IPS-15b (cell line): ENCODE measurements around the gene SMIM24.

Source experiments
- H3K27me3 ChIP-seq: one replicate; pipeline ENCODE4 v1.6.1; 2013; ENCODE audit warnings: low read length; ENCODE audit not compliant: control insufficient read depth, insufficient read depth
- H3K36me3 ChIP-seq: one replicate; pipeline ENCODE4 v1.6.1; 2013; ENCODE audit warnings: low read length; ENCODE audit not compliant: control insufficient read depth, insufficient read depth
- H3K4me1 ChIP-seq: one replicate; pipeline ENCODE4 v1.6.1; 2013; ENCODE audit warnings: mild to moderate bottlenecking, low read length; ENCODE audit not compliant: control insufficient read depth, insufficient read depth
- H3K4me3 ChIP-seq: one replicate; pipeline ENCODE4 v1.5.1; 2013; ENCODE audit warnings: low read depth, low read length
- H3K9ac ChIP-seq: one replicate; pipeline ENCODE4 v1.6.1; 2013; ENCODE audit warnings: low read depth, mild to moderate bottlenecking, low read length
- H3K9me3 ChIP-seq: one replicate; pipeline ENCODE4 v1.6.1; 2013; ENCODE audit warnings: mild to moderate bottlenecking, low read length; ENCODE audit not compliant: control insufficient read depth, insufficient read depth

The SMIM24 gene

GRCh38 chr19:3493651-3494050 is 13.3 kb upstream of the SMIM24 start:
- Histone ChIP-seq H3K36me3 (peaks cover 35% of the 10 kb centered on the region), H3K4me3 (no peak overlapping the region), H3K4me1 (no peaks in the 10 kb centered on the region)

GRCh38 chr19:3492919-3493318 is 12.6 kb upstream of the SMIM24 start:
- H3K9ac ChIP-seq: no peak overlapping the region
- H3K27me3 ChIP-seq: no peaks in the 10 kb centered on the region
- H3K4me1 ChIP-seq: no peaks in the 10 kb centered on the region
- no peak overlapping the region for H3K4me3 ChIP-seq
- peaks cover 34% of the 10 kb centered on the region for H3K36me3 ChIP-seq
- H3K9me3 ChIP-seq: no peaks in the 10 kb centered on the region

More at GRCh38 chr19:3493651-3494050, 13.3 kb upstream of the SMIM24 start:
- Histone ChIP-seq H3K9me3 (no peaks in the 10 kb centered on the region), H3K27me3 (no peaks in the 10 kb centered on the region), H3K9ac (no peak overlapping the region)

GRCh38 chr19:3492131-3492839 is 12.0 kb upstream of the SMIM24 start:
- no peaks in the 10 kb centered on the region for H3K9me3 ChIP-seq
- H3K4me3 ChIP-seq: no peak overlapping the region
- H3K36me3 ChIP-seq: peaks cover 32% of the 10 kb centered on the region
- H3K9ac ChIP-seq: no peak overlapping the region
- no peaks in the 10 kb centered on the region for H3K27me3 ChIP-seq
- H3K4me1 ChIP-seq: no peaks in the 10 kb centered on the region

- Histone ChIP-seq H3K9ac (no peak overlapping the region), H3K4me1 (no peaks in the 10 kb centered on the region), H3K4me3 (no peak overlapping the region), H3K9me3 (no peaks in the 10 kb centered on the region), H3K36me3 (peaks cover 28% of the 10 kb centered on the region), H3K27me3 (no peaks in the 10 kb centered on the region)
Observed at GRCh38 chr19:3491396-3492119, 11.2 kb upstream of the SMIM24 start.

- H3K27me3 ChIP-seq: peaks cover 2% of the 10 kb centered on the region
- no peaks in the 10 kb centered on the region for H3K36me3 ChIP-seq
- no peak within 1 kb of the TSS for H3K9ac ChIP-seq
- no peaks in the 10 kb centered on the region for H3K9me3 ChIP-seq
- H3K4me3 ChIP-seq: no peak within 1 kb of the TSS
- peaks cover 2% of the 10 kb centered on the region for H3K4me1 ChIP-seq
Observed at GRCh38 chr19:3483226-3483628, 2.9 kb upstream of the SMIM24 start, which contains the start of gene SMIM44. SMIM44 (minus strand) TSS chr19:3483441; CDS start chr19:3483403, 38 bp downstream.

GRCh38 chr19:3482507-3483225 is 2.3 kb upstream of the SMIM24 start:
- Histone ChIP-seq H3K4me1 (peaks cover 2% of the 10 kb centered on the region), H3K27me3 (peaks cover 6% of the 10 kb centered on the region), H3K36me3 (no peaks in the 10 kb centered on the region), H3K4me3 (no peak overlapping the region), H3K9me3 (no peaks in the 10 kb centered on the region), H3K9ac (no peak overlapping the region)

GRCh38 chr19:3481241-3482090 is 1.1 kb upstream of the SMIM24 start:
- no peaks in the 10 kb centered on the region for H3K9me3 ChIP-seq
- H3K9ac ChIP-seq: no peak overlapping the region
- no peaks in the 10 kb centered on the region for H3K36me3 ChIP-seq
- H3K27me3 ChIP-seq: peaks cover 6% of the 10 kb centered on the region
- peaks cover 2% of the 10 kb centered on the region for H3K4me1 ChIP-seq
- no peak overlapping the region for H3K4me3 ChIP-seq

- Histone ChIP-seq H3K27me3 (peaks cover 8% of the 10 kb centered on the region), H3K9me3 (no peaks in the 10 kb centered on the region), H3K9ac (no peak overlapping the region)
Observed at GRCh38 chr19:3479834-3480215, 500 bp downstream of the SMIM24 start.

GRCh38 chr19:3479177-3479833 is 1.0 kb downstream of the SMIM24 start:
- Histone ChIP-seq H3K4me3 (peak overlapping the region; percentile 62), H3K9ac (no peak overlapping the region), H3K9me3 (no peaks in the 10 kb centered on the region), H3K36me3 (no peaks in the 10 kb centered on the region), H3K4me1 (peaks cover 2% of the 10 kb centered on the region), H3K27me3 (peaks cover 8% of the 10 kb centered on the region)

More at GRCh38 chr19:3479834-3480215, 500 bp downstream of the SMIM24 start:
- Histone ChIP-seq H3K4me3 (peak overlapping the region; percentile 13), H3K36me3 (no peaks in the 10 kb centered on the region), H3K4me1 (peaks cover 2% of the 10 kb centered on the region)

GRCh38 chr19:3478409-3479176 is 1.7 kb downstream of the SMIM24 start:
- peaks cover 8% of the 10 kb centered on the region for H3K27me3 ChIP-seq
- H3K36me3 ChIP-seq: no peaks in the 10 kb centered on the region
- H3K4me3 ChIP-seq: peak overlapping the region; percentile 62
- no peak overlapping the region for H3K9ac ChIP-seq
- H3K9me3 ChIP-seq: no peaks in the 10 kb centered on the region
- peaks cover 2% of the 10 kb centered on the region for H3K4me1 ChIP-seq
